GM21786 (cell line): ENCODE measurements around the gene ABLIM1.

Experiments used
- ATAC-seq: cut with Tn5 transposase; IDR thresholded peaks from one replicate; pipeline ENCODE4 v1.9.1; 2021; ENCODE audit not compliant: unreplicated experiment

ABLIM1 gene

DNA sequence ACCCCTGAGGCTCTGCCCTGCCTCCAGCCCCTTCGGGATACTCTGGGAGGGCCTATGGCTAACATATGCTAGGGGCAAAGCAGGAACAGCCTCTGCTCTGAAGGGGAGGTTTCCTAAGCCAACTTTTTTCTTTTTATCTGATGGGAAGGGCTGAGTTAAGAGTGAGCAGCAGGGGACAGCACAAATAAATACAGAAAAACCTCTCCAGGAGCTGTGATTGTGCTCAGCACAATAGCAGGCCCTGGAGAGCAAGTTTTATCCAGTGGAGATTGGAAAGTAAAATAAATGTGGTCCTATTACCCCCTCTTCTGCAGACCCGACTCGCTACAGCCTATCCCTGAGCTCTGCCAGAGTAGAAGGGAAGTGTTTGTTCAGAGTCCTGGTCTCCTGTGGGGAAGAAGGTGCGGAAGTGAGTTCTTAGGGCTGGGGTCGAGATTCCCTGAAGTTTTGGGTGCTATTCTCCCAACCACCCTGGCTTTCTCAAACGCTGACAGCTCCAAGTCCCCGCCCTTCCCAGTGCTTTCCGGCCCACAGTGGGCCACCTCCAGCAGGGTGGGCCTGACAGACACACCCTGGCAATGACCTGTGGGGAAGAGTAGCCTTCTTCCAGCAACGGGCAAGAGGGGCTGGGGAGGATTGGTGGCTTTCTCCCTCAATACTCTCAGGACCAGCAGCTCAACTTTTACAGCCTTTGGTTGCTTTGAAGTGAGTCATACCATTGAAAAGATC is 230.8 kb downstream of the ABLIM1 start:
- ATAC-seq, result no peak

- ATAC-seq, result no peak
Measured at GRCh38 chr10:114426476-114426875, 231.6 kb downstream of the ABLIM1 start.

DNA sequence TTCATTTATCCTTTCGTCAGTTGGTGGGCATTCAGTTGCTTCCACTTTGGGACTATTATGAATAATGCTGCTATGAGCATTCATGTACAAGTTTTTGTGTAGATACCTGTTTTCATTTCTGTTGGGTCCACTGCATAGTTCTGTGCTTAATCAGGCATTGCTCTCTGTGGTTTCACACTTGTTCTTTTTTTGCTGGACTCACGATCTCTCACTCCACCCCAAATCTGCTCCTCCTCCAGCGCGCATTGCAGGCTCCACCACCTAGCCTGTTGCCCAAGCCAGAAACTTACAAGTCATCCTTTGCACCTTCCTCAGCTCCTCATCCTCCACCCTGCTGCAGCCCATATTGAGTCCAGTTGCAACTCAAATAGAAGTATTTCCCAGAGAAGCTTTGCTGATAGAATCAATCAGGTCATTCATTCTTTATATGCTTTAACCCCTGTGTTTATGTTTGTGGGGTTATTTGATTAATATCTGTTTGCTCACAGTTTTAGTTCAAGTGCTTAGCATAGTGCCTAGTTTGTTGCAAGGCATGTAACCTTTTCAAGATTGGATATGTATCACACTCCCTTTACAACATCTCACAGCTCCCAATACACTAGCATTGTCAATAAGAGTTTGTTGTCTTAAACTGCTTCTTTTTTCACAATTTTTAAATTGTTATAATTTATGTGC is 237.1 kb downstream of the ABLIM1 start:
- ATAC-seq, result peak; percentile 50

GRCh38 chr10:114418109-114418508 is 240.0 kb downstream of the ABLIM1 start:
- no peak for ATAC-seq

DNA sequence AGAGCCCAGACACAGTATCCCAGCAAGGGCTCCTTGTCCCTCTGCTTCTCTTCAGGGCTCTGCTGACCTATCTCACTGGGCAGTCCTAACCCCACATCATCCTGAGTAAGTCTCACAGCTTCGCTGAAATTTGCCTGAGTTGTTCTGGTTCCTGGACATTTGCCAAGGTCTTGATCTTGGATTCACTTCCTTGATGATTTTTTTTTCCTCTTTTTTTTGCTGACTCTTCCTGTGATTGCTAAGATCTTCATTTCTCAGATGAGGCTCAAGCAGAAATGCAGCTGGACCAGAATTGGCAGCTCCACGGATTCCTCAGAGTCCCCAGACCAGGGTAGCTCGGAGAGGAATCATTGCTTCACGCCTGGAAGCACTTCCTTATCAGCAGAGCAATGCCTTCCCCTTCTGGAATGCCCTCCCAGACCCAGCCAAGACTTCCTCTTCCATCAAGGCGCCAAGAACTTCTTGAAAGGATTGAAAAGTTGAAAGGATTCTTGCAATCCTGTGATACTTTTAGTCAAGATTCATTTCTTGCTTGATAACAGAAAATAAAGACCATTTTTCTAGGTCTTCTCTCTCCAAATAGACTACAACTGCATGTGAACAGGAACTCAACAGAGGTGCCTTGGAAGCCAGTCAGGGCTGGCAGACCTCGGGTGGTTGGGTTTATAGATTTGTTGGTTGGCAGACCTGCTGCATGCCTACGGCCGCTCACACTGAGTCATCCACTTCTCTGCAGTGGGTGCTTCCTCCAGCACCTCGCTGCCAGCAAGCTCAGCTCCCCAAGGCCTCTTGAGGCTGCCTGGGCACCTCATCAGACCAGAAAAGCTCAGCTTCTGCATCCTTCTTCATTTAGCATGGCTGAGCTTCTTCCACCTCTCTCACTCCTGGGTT is 244.9 kb downstream of the ABLIM1 start:
- no peak for ATAC-seq

DNA sequence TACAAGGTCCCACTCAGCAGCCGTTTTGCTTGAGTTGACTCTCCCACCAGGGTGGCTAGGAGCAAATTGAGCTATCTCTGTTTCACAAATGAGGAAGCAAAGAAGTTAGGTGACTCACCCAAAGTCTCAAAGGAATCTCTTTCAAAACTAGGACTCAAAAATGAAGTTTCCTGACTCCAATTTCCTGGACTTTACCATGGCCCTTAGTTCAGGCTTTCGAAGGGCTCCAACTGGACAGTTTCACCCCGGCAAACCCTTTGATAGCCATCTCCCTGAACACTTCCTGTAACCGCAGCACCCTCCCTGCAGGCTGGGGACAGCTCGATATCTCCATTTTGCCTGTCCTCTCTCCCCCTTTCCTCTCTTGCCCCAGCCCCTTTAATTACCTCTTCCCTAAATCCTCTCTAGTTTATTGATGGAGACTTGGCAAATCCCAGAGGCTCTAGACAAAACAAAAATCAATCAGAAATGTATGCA is 249.1 kb downstream of the ABLIM1 start:
- ATAC-seq, result no peak

DNA sequence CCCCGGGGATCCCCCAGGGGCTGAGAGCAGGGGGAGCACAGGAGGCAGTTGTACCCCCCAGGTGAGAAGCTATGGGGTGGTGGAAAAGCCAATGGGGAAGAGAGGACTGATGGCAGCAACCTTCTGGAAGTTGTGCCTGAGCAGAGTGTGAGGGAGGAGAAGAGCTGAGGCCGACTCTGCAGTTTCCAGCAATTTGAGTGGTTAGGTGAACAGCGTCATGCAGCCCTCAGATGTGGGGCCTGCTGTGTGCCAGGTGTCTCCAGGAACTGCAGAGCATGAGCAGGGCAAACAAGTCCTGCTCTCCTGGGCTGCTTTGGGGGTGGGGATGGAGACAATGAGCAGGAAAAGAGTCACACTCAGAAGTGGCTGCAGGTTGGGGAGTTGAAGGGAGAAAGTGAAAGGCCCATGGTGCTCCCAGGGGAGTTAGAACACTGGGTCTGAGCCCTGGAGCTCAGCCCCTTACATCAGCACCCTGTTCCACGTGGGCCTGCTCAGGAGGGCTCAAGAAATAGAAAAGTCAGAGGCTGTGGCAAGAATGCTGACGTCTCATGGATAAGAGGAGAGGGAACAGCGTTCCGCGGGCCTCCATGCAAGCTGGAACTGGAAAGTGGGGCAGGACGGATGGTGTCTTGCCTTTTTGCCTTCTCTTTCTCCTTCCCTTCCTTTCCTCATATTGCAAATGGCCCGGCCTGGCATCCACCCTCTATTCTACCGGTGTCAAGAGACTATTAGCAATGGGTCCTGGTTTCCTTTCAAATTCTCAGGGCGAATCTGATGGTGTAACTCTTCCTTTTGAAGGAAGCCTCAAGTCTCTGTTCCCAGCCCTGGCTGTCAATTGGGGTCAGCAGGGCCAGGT is 249.7 kb downstream of the ABLIM1 start:
- peak; percentile 49 for ATAC-seq

DNA sequence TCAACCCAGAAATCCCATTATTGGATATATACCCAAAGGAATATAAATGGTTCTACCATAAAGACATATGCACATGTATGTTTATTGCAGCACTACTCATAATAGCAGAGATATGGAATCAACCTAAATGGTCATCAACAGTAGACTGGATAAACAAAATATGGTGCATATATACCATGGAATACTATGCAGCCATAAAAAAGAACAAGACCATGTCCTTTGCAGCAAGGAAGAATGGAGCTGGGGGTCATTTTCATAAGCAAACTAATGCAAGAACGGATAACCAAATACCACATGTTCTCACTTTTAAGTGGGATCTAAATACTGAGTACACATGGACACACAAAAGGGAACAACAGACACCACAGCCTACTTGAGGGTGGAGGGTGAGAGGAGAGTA is 251.6 kb downstream of the ABLIM1 start:
- ATAC-seq, result no peak

- ATAC-seq, result no peak
Measured at GRCh38 chr10:114405011-114405350, 253.1 kb downstream of the ABLIM1 start.

- no peak for ATAC-seq
Measured at GRCh38 chr10:114404171-114405010, 253.7 kb downstream of the ABLIM1 start, which contains the start of gene AFAP1L2. AFAP1L2 (minus strand) TSS chr10:114404502; CDS start chr10:114404455, 47 bp downstream.

DNA sequence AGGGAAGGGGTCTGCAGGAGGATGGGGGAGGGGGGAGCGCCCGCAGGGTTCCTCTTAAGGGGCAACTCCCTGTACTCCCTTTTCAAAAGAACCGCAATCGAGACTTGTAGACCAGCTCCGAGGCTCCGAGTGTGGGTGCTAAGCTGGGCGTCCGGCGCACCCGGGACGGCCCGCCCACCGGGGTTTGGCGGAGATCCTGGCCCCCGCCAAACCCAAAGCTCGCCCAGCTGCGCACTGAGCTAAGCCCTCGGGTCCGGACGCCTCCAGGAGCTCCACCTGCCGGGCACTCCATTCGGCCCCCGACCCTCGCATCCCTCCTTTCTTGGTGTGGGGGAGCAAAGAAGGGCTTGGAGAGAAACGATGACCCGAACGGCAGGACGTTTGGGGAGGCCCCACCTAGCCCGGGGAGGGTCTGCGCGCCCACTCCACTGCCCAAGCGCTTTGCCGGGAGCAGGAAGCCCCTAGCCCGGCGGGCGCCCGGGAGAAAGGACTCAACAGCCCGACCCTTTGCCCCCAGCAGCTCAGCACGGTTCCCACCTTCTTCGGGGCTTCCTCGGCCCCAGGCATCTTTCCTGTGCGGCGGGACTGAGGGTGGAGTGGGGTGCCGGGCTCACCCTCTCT is 254.4 kb downstream of the ABLIM1 start:
- no peak for ATAC-seq

DNA sequence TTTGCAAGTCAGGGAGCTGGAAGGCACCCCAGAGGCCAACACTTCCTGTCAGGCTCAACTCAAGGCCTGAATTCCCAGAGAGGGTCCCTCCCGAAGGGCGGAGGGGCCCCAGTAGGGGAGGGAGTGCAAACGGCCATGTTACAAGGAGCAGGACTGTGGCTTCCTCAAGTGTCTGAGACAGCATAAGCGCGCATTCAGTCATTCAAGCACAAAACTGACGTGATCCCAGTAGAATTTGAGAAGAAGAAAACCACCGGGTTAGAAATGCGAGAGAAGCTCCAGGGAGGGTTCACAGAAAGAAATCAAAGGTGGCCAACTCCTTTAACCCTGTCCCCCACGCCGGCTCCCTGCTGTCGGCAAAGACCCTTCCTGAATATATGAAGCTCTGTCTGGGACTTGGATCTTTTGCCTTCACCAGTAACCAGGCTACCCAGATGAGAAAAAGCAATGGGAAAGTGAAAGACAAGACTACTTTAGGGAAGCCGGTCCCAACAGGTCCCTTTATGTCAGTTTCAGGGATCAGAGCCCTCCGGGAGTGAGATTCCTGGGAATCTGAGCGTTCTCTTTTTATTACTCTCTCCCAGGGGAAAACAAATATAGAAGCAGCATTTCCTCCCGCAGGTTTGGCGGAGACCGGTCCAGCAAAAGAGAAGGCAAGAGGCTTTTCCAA is 255.1 kb downstream of the ABLIM1 start:
- no peak for ATAC-seq

- no peak for ATAC-seq
Measured at GRCh38 chr10:114402233-114402632, 255.8 kb downstream of the ABLIM1 start.

- no peak for ATAC-seq
Measured at GRCh38 chr10:114401195-114401791, 256.8 kb downstream of the ABLIM1 start.

DNA sequence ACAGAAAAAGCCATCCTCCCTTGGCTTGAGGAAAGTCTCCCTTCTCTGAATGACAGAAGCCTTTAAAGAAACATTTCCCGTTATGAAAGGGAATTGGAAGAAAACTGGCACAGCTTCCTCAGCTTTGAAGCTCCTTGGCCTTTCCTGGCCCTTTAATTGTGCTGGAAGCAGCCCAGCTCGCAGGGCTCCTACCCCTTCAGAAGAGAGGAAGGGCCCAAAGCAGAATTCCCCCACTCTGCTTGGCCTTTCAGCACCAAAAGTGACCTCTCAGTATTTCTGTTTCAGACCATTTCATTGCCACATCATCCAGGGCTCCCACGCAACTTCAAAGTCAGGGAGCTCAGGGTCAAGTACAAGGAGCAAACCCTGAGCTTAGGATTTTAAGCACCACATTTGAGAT is 258.0 kb downstream of the ABLIM1 start:
- ATAC-seq, result no peak

- ATAC-seq, result no peak
Measured at GRCh38 chr10:114399576-114399975, 258.5 kb downstream of the ABLIM1 start.

DNA sequence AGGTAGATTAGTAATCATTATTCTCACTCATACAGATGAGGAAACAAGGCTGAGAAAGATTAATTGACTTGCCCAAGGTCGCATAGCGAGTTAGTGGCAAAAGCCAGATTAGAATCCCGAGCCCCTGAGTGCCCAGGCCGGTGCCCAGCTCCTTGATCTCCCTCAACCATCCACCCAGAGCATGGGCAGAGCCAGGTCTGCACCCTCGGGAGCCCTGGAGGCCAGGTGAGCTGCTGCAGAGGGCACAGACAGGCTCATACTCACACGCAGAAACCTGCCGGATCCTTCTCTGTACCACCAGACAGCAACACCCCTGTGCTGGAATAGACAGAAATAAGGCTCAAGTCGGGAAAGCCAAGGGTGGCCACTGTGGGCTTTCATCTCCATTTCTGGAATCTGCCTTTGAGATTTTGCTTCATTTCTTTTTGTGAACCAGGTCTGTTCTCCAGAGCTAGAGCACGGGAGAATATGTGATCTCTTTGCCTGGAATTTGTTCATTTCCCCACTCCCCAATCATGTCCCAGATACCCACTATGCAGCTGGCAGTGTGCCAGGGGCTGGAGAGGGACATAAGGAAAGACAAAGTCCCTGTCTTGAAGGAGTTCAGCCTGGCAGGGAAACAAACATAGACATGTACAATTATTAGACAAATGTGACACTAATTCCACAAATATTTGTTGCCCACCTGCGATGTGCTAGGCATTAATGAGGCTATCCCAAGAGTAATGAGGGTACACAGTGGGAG is 259.3 kb downstream of the ABLIM1 start:
- ATAC-seq, result no peak
